Posterior vena cava (tissue), 2 donors: ENCODE data around the gene TRIP13. TPM values are rescaled to one million over a fixed set of nuclear protein-coding genes. Genes with fewer than 3 reads are reported as not detected.
A peak's percentile ranks its signal among the peaks of the same experiment; 100 is the strongest.
"Not testable (repeated sequence)": the region's sequence is repeated elsewhere in the genome, so short reads cannot be mapped to it uniquely, and the experiment has no call there.

Experiments used
- DNase-seq: peaks from one replicate; pipeline ENCODE4 v3.0.0-alpha.2; 2020; ENCODE audit warnings: low spot score
- intact Hi-C, 2 donors: fragments of 100-400 bp; cut with DNase I; formaldehyde crosslinking; loops; one replicate each; pipeline versions ENCODE4 v1.14.1 to v1.14.2; 2022 to 2023
- total RNA-seq, 2 donors: library from RNA; stranded (reverse); fragmentation: NEBNext Ultra II Directional; extraction: Animal tissue kit (Norgen Biotek cat#: 25700); gene quantifications; one replicate each; pipeline ENCODE4 v1.2.1, GENCODE V29; 2021
- donor health status: DM: yes; HTN: yes; CAD: no.
- donor health status: DM: yes; HTN: yes; CAD: no.

The TRIP13 gene
- total RNA-seq, 2 donors from 2014 or later, result 0.95 to 1.6 TPM

DNA sequence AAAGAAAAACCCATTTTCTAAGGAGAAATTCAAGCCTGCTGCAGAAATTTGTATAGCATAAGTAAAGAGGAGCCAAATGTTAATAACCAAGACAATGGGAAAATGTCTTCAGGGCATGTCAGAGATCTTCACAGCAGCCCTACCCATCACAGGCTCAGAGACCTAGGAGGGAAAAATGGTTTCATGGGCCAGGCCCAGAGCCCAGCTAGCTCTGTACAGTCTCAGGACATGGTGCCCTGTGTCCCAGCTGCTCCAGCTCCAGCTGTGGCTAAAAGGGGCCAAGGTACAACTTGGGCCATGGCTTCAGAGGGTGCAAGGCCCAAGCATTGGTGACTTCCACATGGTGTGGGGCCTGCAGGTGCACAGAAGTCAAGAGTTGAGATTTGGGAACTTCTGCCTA is 36.5 kb downstream of the TRIP13 start:
- DNase-seq, intact Hi-C loops: not testable (repeated sequence)

- intact Hi-C loops, result no loop called here
- peak; percentile 56 for DNase-seq
Measured at GRCh38 chr5:929596-929995, 36.9 kb downstream of the TRIP13 start.

DNA sequence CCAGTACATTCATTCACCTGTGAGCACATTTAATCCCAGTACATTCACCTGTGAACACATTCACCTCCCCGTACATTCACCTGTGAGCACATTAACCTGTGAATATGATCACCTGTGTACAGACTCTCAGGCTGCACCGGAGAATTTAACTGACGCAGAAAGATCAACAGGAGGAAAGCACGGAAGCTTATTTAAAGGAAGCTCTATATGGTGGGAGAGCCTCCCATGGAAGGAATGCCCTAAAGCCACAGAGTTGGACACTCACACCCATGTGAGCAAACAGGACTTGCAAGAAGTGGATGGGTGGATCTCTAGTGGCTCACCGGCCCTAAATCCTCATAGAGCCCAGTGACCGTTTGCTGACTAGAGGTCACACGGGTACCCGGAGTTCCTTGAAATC is 38.2 kb downstream of the TRIP13 start:
- intact Hi-C loops, result loop anchor here in 1 of 2 donors (10.0 kb wide), 1 partner anchor 234 kb away; no protein-coding TSS in a partner anchor
- peak; percentile 37 for DNase-seq

DNA sequence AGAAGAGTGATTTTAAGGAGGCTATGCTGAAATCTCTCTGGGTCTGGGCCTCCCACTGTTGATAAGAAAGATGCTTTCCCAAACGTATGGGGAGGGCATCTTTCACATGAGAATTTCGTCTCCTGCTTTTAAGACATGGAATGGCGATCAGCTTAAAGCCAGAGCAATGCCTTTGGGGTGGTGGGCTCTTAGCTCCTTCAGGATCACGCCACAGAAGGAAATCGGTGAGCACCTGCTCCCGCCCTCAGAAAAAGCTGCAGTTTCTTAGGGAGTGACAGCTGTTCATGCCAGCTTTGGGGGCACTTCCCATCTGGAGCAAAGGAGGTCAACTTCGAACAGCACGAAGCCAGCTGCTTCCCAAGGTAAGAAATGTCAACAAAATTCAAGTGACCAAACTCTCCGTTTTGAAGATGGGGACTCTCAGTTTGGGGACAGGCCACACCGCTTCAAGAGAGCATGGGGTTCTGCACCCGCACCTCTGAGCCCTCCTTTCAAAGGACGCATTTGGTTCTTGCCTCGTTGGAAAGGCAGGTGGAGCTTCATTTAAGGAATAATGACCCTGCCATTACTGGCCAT is 39.0 kb downstream of the TRIP13 start:
- intact Hi-C loops, result loop anchor here in 1 of 2 donors (10.0 kb wide), 1 partner anchor 233 kb away; no protein-coding TSS in a partner anchor
- DNase-seq, result no peak

DNA sequence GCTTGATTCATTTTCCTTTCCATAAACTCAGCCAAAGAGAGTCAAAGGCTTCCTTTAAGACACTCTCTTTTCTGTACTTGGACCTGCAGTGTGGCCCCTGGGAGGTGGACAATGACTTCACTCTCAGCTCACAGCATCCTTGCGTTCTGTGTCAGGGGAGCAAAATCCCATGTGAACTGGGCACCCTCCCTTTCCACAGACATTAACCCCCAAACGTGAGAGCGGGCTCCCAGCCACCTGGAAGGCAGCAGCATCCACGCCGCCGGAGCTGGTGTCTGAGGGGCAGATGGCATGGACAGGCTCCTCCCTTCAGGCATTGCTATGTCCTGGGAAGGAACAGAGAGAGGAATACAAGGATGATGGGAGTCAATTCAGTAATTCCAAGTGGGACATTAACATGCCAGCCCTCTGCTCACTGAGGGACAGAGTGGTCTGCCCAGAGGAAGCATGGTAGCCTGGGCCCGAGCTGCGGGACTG is 39.5 kb downstream of the TRIP13 start:
- peak; percentile 58 for DNase-seq
- intact Hi-C loops, result loop anchor here in 1 of 2 donors (10.0 kb wide), 1 partner anchor 233 kb away; no protein-coding TSS in a partner anchor

DNA sequence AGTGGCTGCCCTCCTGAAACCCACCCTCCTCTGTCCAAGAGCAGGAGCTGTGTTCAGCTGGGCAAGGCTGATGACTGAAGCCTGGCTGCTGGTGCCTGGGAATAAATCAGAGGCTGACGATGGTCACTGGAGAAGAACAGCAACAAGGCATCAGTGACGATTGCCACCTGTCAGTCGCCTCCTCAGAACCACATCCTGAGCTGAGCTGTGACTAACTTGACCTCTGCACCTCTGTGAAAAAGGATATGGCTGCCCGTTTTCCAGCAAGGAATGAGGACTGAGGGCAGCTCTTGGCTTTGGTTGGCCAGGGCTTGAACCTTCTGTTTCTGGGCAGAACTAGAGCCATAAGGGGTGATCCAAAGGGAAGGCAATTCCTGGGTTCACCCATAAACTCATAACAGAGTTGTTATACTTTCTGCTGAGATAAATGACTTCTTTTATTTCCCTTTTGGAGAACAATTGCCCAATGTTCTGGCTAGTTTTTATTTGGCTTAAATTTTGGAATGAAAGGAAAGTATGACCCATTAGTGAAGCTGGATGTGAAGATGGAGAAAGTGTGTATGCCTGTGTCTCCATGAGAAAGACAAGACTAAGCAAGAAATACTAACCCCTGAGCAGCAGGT is 40.1 kb downstream of the TRIP13 start:
- intact Hi-C loops, result loop anchor here in 1 of 2 donors (10.0 kb wide), 1 partner anchor 232 kb away; no protein-coding TSS in a partner anchor
- DNase-seq, result peak; percentile 68

DNA sequence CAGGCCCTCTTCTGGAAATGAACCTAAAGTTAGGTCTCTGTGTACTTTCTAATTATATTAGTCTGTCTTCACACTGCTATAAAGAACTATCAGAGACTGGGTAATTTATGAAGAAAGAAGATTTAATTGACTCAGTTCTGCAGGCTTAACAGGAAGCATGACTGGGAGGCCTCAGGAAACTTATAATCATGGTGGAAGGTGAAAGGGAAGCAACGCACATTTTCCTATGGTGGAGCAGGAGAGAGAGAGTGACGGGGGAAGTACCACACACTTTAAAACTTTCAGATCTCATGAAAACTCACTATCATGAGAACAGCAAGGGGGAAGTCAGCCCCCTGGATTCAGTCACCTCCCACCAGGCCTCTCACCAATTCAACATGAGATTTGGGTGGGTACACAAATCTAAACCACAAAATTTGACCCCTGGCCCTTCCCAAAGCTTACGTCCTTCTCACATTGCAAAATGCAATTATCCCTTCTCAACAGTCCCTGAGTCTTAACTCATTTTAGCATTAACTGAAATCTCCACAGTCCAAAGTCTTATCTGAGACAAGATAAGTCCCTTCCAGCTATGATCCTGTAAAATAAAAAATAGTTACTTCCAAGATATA is 40.7 kb downstream of the TRIP13 start:
- DNase-seq, result peak; percentile 37
- intact Hi-C loops, result loop anchor here in 1 of 2 donors (10.0 kb wide), 1 partner anchor 231 kb away; no protein-coding TSS in a partner anchor

- DNase-seq, result peak; percentile 31
- intact Hi-C loops, result loop anchor here in 1 of 2 donors (10.0 kb wide), 1 partner anchor 231 kb away; no protein-coding TSS in a partner anchor
Measured at GRCh38 chr5:933951-934350, 41.3 kb downstream of the TRIP13 start.

DNA sequence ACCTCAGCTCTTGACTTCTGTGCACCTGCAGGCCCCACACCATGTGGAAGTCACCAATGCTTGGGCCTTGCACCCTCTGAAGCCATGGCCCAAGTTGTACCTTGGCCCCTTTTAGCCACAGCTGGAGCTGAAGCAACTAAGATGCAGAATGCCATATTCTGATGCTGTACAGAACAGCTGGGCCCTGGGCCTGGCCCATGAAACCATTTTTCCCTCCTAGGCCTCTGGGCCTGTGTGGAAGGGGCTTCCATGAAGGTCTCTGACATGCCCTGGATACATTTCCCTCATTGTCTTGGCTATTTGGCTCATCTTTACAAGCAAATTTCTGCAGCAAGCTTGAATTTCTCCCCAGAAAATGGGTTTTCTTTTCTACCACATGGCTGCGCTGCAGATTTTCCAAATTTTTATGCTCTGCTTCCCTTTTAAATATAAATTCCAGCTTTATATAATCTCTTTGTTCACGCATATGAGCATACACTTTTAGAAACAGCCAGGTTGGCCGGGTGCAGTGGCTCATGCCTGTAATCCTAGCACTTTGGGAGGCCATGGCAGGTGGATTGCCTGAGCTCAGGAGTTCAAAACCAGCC is 41.8 kb downstream of the TRIP13 start:
- peak; percentile 26 for DNase-seq
- intact Hi-C loops, result loop anchor here in 1 of 2 donors (10.0 kb wide), 1 partner anchor 230 kb away; no protein-coding TSS in a partner anchor

DNA sequence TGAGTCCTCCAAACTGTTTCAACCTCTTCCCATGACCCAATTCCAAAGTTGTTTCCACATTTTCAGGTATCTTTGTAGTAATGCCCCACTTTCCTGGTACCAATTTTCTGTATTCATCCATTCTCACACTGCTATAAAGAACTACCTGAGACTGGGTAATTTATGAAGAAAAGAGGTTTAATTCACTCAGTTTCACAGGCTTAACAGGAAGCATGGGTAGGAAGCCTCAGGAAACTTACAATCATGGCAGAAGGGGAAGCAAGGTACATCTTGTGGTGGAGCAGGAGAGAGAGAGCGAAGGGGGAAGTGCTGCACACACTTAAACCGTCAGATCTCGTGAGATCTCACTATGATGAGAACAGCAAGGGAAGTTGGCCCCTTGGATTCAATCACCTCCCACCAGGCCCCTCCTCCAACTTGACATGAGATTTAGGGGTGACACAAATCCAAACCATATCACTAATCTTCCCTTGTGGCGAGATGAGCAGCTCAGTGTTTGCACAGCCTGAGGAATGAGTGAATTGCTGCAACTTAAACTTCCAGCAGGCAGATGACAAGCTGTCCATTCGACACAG is 42.9 kb downstream of the TRIP13 start:
- DNase-seq, result no peak
- intact Hi-C loops, result loop anchor here in 1 of 2 donors (10.0 kb wide), 1 partner anchor 229 kb away; no protein-coding TSS in a partner anchor

GRCh38 chr5:936149-937144 is 43.8 kb downstream of the TRIP13 start:
- intact Hi-C loops, result loop anchor here in 1 of 2 donors (10.0 kb wide), 1 partner anchor 228 kb away; no protein-coding TSS in a partner anchor
- DNase-seq, result peak; percentile 64

- intact Hi-C loops, result loop anchor here in 1 of 2 donors (10.0 kb wide), 1 partner anchor 227 kb away; no protein-coding TSS in a partner anchor
- peak; percentile 52 for DNase-seq
Measured at GRCh38 chr5:937151-937924, 44.7 kb downstream of the TRIP13 start.

GRCh38 chr5:939368-939767 is 46.7 kb downstream of the TRIP13 start:
- intact Hi-C loops, result loop anchor here in 1 of 2 donors (10.0 kb wide), 1 partner anchor 225 kb away; no protein-coding TSS in a partner anchor
- no peak for DNase-seq

GRCh38 chr5:940741-941140 is 48.1 kb downstream of the TRIP13 start:
- DNase-seq, intact Hi-C loops: not testable (repeated sequence)

DNA sequence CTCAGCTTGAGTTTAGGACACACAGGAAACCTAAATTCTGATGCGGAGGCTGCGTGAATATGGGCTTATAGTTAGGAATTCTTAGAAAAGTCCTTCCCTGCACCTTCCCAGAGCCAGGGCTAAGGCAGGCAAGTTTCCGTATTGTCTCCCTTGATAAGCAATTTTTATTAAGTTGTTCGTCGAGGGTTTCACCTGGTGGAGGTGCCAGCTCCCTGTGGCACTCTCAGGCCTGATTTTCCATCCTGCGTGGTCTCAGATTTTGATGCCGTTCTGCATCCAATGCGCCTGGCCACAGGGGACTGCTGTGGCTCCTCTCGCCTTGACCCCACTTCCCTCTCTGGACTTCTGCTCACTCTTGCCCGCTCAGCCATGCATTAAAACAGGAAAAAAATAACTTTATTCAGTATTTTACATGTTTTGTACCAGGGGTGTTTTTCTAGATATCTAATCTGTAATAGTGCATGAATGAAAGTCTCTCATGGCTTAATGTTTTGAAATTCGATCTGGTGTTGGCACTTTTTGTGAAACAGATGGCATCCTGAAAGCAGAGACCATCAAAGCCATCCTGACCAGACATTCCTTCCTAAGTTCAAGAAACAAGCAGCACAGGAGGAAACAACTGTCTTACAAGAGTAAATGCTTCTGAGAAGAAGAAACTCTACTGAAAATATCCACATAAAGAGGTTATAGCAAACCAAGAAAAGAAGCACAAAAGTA is 50.7 kb downstream of the TRIP13 start:
- intact Hi-C loops, result no loop called here
- DNase-seq, result peak; percentile 42

DNA sequence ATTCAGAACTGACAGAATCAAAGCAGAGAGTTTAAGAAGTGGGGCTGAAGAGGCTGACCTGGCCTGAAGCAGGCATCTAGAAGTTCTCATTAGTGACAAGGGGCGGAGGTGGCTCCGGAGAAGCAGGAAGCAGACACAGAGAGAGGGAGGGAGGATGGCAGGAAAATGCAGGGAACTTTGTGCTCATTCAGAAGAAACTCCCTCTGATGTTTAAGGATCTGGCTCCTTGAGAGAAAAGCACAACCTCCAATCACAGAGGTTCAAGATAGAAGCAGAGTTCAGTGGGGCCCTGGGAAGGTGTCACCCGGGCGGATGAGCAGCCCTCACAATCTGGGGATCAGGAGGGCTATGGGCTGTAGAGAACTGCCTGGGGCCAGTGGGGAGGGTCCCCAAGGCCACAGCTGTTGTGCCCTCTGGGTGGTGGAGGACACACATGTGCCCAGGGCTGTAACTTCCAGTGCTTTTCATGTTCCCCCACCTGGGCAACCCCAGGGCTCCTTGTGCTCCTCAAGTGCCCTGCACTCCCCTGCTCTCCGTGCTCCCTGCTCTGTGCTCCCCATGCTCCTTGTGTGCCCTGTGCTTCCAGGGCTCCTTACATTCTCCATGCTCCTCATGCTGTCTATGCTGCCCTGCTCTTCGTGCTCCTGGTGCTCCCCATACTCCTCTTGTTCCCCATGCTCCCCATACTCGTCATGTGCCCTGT is 51.4 kb downstream of the TRIP13 start:
- DNase-seq, result peak; percentile 30
- intact Hi-C loops, result no loop called here
